Stomach (tissue), 9 donors: Measurements from ENCODE around the gene SPI1. TPM values are rescaled to one million over a fixed set of nuclear protein-coding genes. Genes with fewer than 3 reads are reported as not detected.

ENCODE experiments used
- DNase-seq, 2 donors: peaks; one replicate each; pipeline versions ENCODE4 v3.0.0 to v3.0.0-alpha.2; 2013 to 2019
- H3K27ac ChIP-seq, 5 donors: fragments of 200-600 bp in 4 of 5; sonication (generic) in 4 of 5; one replicate each; pipeline ENCODE4 v1.5.1; 2013 to 2019; ENCODE audit warnings: mild to moderate bottlenecking in 1 of 5, moderate library complexity in 1 of 5
- H3K27me3 ChIP-seq, 3 donors: fragments of 200-600 bp; sonication (generic); one replicate each; pipeline ENCODE4 v1.5.1; 2017 to 2019; ENCODE audit warnings: mixed run types in 1 of 3
- H3K36me3 ChIP-seq, 4 donors: fragments of 200-600 bp; sonication (generic); 1 replicate in 3 of 4; 2 replicates in 1 of 4; pipeline ENCODE4 v1.5.1; 2016 to 2019
- H3K4me1 ChIP-seq, 4 donors: fragments of 200-600 bp; sonication (generic); one replicate each; pipeline ENCODE4 v1.5.1; 2016 to 2019
- H3K4me3 ChIP-seq, 4 donors: fragments of 200-600 bp; sonication (generic) in 3 of 4; one replicate each; pipeline ENCODE4 v1.5.1; 2016 to 2019; ENCODE audit warnings: mild to moderate bottlenecking in 1 of 4
- H3K9me3 ChIP-seq, 4 donors: fragments of 200-600 bp; sonication (generic); one replicate each; pipeline ENCODE4 v1.5.1; 2016 to 2019
- EP300 ChIP-seq: sonication (generic); formaldehyde crosslinking; IDR thresholded peaks from one replicate; pipeline ENCODE4 v1.6.1; 2017; ENCODE audit warnings: antibody characterized with exemption
- POLR2A ChIP-seq, 4 donors: fragments of 450-650 bp; IDR thresholded peaks; one replicate each; pipeline ENCODE4 v1.6.1; 2016; ENCODE audit warnings: antibody characterized with exemption in 4 of 4, control low read depth in 2 of 4, mild to moderate bottlenecking in 1 of 4, moderate library complexity in 1 of 4
- POLR2AphosphoS5 ChIP-seq, 3 donors: sonication (generic); formaldehyde crosslinking; IDR thresholded peaks; one replicate each; pipeline ENCODE4 v1.6.1; 2016; ENCODE audit warnings: antibody characterized with exemption in 3 of 3
- WGBS, 5 donors: extraction: QIAGEN DNeasy Blood & Tissue Kit in 3 of 5; methylation state at CpG; one replicate each; pipeline versions ENCODE4 v1.1.5 to v1.1.7; 2013 to 2018; 5-methylcytosine and 5-hydroxymethylcytosine counted together
- intact Hi-C: fragments of 100-400 bp; cut with DNase I; formaldehyde crosslinking; loops from one replicate; pipeline ENCODE4 v1.15.1; 2023; ENCODE audit warnings: low total_unique reads
- polyA plus RNA-seq, 3 donors: library from polyadenylated mRNA; stranded (reverse); fragments of 200-250 nt; gene quantifications; one replicate each; pipeline ENCODE4 v1.2.3, GENCODE V29; 2013
- total RNA-seq, 5 donors: library from RNA; depleted of rRNA; stranded (reverse); fragments of >200 nt; gene quantifications; one replicate each; pipeline versions ENCODE4 v1.1.0 to v1.2.3, GENCODE V29; 2014 to 2016
- TF ChIP-seq, protein P1 (sequence below), 7 experiments: fragments of 450-650 bp in 4 of 7; fragments of 200-600 bp in 3 of 7; sonication (generic) in 3 of 7; IDR thresholded peaks; one replicate each; pipeline ENCODE4 v1.5.1; 2016 to 2019; ENCODE audit warnings: antibody characterized with exemption in 7 of 7, control low read depth in 2 of 7, mild to moderate bottlenecking in 1 of 7
- donor health status: healthy with polysubstance abuse.
- donor health status: Bipolar disorder and iron deficiency.
- donor health status: healthy.

The SPI1 gene
- total and polyA plus RNA-seq, 8 donors: 2.6 to 24.3 (median 8.2) TPM

- no peak for TF ChIP-seq POLR2A (IDR thresholded peaks at IDR 0.05)
- TF ChIP-seq, protein P1, sequence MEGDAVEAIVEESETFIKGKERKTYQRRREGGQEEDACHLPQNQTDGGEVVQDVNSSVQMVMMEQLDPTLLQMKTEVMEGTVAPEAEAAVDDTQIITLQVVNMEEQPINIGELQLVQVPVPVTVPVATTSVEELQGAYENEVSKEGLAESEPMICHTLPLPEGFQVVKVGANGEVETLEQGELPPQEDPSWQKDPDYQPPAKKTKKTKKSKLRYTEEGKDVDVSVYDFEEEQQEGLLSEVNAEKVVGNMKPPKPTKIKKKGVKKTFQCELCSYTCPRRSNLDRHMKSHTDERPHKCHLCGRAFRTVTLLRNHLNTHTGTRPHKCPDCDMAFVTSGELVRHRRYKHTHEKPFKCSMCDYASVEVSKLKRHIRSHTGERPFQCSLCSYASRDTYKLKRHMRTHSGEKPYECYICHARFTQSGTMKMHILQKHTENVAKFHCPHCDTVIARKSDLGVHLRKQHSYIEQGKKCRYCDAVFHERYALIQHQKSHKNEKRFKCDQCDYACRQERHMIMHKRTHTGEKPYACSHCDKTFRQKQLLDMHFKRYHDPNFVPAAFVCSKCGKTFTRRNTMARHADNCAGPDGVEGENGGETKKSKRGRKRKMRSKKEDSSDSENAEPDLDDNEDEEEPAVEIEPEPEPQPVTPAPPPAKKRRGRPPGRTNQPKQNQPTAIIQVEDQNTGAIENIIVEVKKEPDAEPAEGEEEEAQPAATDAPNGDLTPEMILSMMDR (IDR thresholded peaks at IDR 0.05): no peak
- no peak for TF ChIP-seq EP300
- TF ChIP-seq POLR2AphosphoS5 (IDR thresholded peaks at IDR 0.05): no peak
- no peak overlapping the region for H3K4me3 ChIP-seq
- H3K27ac ChIP-seq: no peak overlapping the region
- intact Hi-C loops: no loop called here
- H3K27me3 ChIP-seq: no peaks in the 10 kb centered on the region
- H3K9me3 ChIP-seq: no peaks in the 10 kb centered on the region
- H3K36me3 ChIP-seq: peaks cover 0 to 48% (median 0%) of the 10 kb centered on the region in 4 donors
- peaks cover 24 to 54% (median 31%) of the 10 kb centered on the region in 4 donors for H3K4me1 ChIP-seq
- DNase-seq: no peak
- 89 to 96% (median 90%) methylated on average over 5 of the region's 5 CpGs for WGBS, 5 donors
Observed at GRCh38 chr11:47327949-47328348, 50.4 kb downstream of the SPI1 start.

DNA sequence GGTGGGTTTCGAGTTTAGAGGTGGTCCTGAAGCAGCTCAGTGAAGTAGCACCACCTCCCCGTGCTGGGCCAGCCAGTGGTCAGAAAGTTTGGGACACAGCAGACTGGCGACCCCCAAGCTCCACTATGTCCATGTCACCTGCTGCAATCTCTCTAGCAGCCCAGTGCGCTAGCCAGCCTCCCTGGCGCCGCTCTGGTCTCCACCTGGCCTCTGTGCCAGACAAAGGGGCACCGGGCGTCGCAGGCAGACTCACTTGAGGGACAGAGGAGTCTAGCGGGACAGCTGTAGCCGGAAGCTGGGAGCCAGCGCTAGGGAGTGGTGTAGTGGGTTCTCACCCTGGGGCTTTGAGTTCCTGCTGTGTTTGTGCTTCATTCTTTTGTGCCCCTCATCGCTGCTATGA is 51.3 kb downstream of the SPI1 start:
- 92 to 95% (median 94%) methylated on average over 13 of the region's 13 CpGs for WGBS, 5 donors

DNA sequence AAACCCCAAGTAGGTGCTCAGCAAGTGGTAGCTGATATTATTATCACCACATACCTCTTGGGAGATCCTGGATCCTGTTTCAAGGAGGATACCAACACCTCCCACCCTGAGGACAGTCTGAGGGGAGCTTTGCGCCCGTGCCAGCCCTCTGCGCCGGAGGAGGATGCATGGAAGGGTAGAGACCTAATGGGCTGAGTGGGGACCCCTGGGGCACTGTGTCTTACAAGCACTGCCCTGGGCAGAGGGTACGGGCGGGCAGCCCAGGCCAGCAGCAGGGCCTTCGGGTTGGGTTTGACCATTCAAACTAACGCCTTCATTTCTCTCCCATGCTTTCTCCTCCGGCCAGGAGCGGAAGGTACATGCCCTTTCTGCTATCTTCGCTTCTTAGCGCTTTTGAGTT is 52.1 kb downstream of the SPI1 start:
- Histone ChIP-seq H3K4me1 (peaks cover 16 to 38% (median 19%) of the 10 kb centered on the region in 4 donors), H3K36me3 (peaks cover 0 to 61% (median 0%) of the 10 kb centered on the region in 4 donors), H3K27me3 (no peaks in the 10 kb centered on the region), H3K4me3 (no peak overlapping the region), H3K9me3 (no peaks in the 10 kb centered on the region), H3K27ac (no peak overlapping the region)
- no peak for TF ChIP-seq POLR2AphosphoS5 (IDR thresholded peaks at IDR 0.05)
- no peak for TF ChIP-seq POLR2A (IDR thresholded peaks at IDR 0.05)
- TF ChIP-seq EP300: no peak
- TF ChIP-seq, protein P1 (IDR thresholded peaks at IDR 0.05): no peak
- no peak for DNase-seq
- WGBS, 5 donors: 89 to 96% (median 95%) methylated on average over 12 of the region's 12 CpGs
- intact Hi-C loops: no loop called here

More for the DNA sequence above, 51.3 kb downstream of the SPI1 start:
- no peak overlapping the region for H3K4me3 ChIP-seq
- peaks cover 0 to 55% (median 0%) of the 10 kb centered on the region in 4 donors for H3K36me3 ChIP-seq
- no peak for DNase-seq
- H3K27ac ChIP-seq: no peak overlapping the region
- H3K27me3 ChIP-seq: no peaks in the 10 kb centered on the region
- TF ChIP-seq EP300 (no peak), POLR2AphosphoS5 (IDR thresholded peaks at IDR 0.05) (no peak), POLR2A (IDR thresholded peaks at IDR 0.05) (no peak)
- TF ChIP-seq, protein P1 (IDR thresholded peaks at IDR 0.05): no peak
- intact Hi-C loops: no loop called here
- H3K4me1 ChIP-seq: peaks cover 24 to 45% (median 27%) of the 10 kb centered on the region in 4 donors
- no peaks in the 10 kb centered on the region for H3K9me3 ChIP-seq

GRCh38 chr11:47325271-47326041 is 52.9 kb downstream of the SPI1 start:
- whole genome bisulfite sequencing, 5 donors: 55 to 68% (median 61%) methylated on average over 11 to 15 of the region's 15 CpGs

More at GRCh38 chr11:47325271-47326041, 52.9 kb downstream of the SPI1 start:
- H3K4me3 ChIP-seq: no peak overlapping the region
- no peaks in the 10 kb centered on the region for H3K27me3 ChIP-seq
- no peak overlapping the region for H3K27ac ChIP-seq
- H3K36me3 ChIP-seq: peaks cover 0 to 61% (median 0%) of the 10 kb centered on the region in 4 donors
- no peaks in the 10 kb centered on the region for H3K9me3 ChIP-seq
- DNase-seq: peak; percentile 41 to 78
- H3K4me1 ChIP-seq: peaks cover 11 to 30% (median 15%) of the 10 kb centered on the region in 4 donors
- intact Hi-C loops: no loop called here
- no peak for TF ChIP-seq POLR2A (IDR thresholded peaks at IDR 0.05)
- TF ChIP-seq EP300: no peak
- TF ChIP-seq, protein P1 (IDR thresholded peaks at IDR 0.05): no peak
- TF ChIP-seq POLR2AphosphoS5 (IDR thresholded peaks at IDR 0.05): peak in 1 of 3 donors; percentile 9
